Gastroesophageal sphincter (tissue), 3 donors: Measurements from ENCODE around the gene EEA1.
"Not testable (repeated sequence)": the region's sequence is repeated elsewhere in the genome, so short reads cannot be mapped to it uniquely, and the experiment has no call there.

Experiments used
- POLR2A ChIP-seq, 2 donors: fragments of 450-650 bp; IDR thresholded peaks; one replicate each; pipeline ENCODE4 v1.6.1; 2017; ENCODE audit warnings: antibody characterized with exemption in 2 of 2, mild to moderate bottlenecking in 2 of 2, moderate library complexity in 1 of 2
- POLR2AphosphoS5 ChIP-seq: sonication (generic); formaldehyde crosslinking; IDR thresholded peaks from one replicate; pipeline ENCODE4 v1.6.1; 2017; ENCODE audit warnings: antibody characterized with exemption
- TF ChIP-seq, protein P1 (sequence below), 4 experiments: fragments of 200-600 bp in 2 of 4; fragments of 450-650 bp in 2 of 4; sonication (generic) in 1 of 4; IDR thresholded peaks; one replicate each; pipeline ENCODE4 v1.5.1; 2017 to 2019; ENCODE audit warnings: antibody characterized with exemption in 4 of 4, mild to moderate bottlenecking in 2 of 4, moderate library complexity in 2 of 4

GRCh38 chr12:92964378-92964777, 35.3 kb upstream of the EEA1 start:
- TF ChIP-seq, protein P1, sequence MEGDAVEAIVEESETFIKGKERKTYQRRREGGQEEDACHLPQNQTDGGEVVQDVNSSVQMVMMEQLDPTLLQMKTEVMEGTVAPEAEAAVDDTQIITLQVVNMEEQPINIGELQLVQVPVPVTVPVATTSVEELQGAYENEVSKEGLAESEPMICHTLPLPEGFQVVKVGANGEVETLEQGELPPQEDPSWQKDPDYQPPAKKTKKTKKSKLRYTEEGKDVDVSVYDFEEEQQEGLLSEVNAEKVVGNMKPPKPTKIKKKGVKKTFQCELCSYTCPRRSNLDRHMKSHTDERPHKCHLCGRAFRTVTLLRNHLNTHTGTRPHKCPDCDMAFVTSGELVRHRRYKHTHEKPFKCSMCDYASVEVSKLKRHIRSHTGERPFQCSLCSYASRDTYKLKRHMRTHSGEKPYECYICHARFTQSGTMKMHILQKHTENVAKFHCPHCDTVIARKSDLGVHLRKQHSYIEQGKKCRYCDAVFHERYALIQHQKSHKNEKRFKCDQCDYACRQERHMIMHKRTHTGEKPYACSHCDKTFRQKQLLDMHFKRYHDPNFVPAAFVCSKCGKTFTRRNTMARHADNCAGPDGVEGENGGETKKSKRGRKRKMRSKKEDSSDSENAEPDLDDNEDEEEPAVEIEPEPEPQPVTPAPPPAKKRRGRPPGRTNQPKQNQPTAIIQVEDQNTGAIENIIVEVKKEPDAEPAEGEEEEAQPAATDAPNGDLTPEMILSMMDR (IDR thresholded peaks at IDR 0.05), result not testable (repeated sequence)
- not testable (repeated sequence) for TF ChIP-seq POLR2AphosphoS5; POLR2A (IDR thresholded peaks at IDR 0.05)
